HEK293 (cell line): ENCODE measurements around the gene LTK.

Experiments
- MYNN ChIP-seq: fragments of 450-650 bp; formaldehyde crosslinking; IDR thresholded peaks from 2 replicates; pipeline ENCODE4 v1.5.1; 2016; ENCODE audit warnings: missing biosample characterization, missing genetic modification characterization, borderline replicate concordance
- ZNF169 ChIP-seq: fragments of 450-650 bp; formaldehyde crosslinking; IDR thresholded peaks from 2 replicates; pipeline ENCODE4 v1.5.1; 2016; ENCODE audit warnings: missing biosample characterization, missing genetic modification characterization
- ZNF23 ChIP-seq: fragments of 450-650 bp; formaldehyde crosslinking; IDR thresholded peaks from 2 replicates; pipeline ENCODE4 v1.5.1; 2016; ENCODE audit warnings: missing biosample characterization, missing genetic modification characterization, borderline replicate concordance
- ZNF555 ChIP-seq: fragments of 450-650 bp; formaldehyde crosslinking; conservative IDR thresholded peaks from 2 replicates; pipeline ENCODE4 v1.5.1; 2017; ENCODE audit warnings: missing biosample characterization, mild to moderate bottlenecking, missing genetic modification characterization, inconsistent platforms
- ZNF621 ChIP-seq: fragments of 450-650 bp; formaldehyde crosslinking; IDR thresholded peaks from 2 replicates; pipeline ENCODE4 v1.5.1; 2017; ENCODE audit warnings: missing biosample characterization, missing genetic modification characterization
- ZNF664 ChIP-seq: fragments of 450-650 bp; formaldehyde crosslinking; IDR thresholded peaks from 2 replicates; pipeline ENCODE4 v1.5.1; 2016; ENCODE audit warnings: missing biosample characterization, missing genetic modification characterization
- TF ChIP-seq, protein P1 (sequence below): fragments of 450-650 bp; formaldehyde crosslinking; IDR thresholded peaks from 2 replicates; pipeline ENCODE4 v1.5.1; 2016; ENCODE audit warnings: missing biosample characterization, missing genetic modification characterization

DNA sequence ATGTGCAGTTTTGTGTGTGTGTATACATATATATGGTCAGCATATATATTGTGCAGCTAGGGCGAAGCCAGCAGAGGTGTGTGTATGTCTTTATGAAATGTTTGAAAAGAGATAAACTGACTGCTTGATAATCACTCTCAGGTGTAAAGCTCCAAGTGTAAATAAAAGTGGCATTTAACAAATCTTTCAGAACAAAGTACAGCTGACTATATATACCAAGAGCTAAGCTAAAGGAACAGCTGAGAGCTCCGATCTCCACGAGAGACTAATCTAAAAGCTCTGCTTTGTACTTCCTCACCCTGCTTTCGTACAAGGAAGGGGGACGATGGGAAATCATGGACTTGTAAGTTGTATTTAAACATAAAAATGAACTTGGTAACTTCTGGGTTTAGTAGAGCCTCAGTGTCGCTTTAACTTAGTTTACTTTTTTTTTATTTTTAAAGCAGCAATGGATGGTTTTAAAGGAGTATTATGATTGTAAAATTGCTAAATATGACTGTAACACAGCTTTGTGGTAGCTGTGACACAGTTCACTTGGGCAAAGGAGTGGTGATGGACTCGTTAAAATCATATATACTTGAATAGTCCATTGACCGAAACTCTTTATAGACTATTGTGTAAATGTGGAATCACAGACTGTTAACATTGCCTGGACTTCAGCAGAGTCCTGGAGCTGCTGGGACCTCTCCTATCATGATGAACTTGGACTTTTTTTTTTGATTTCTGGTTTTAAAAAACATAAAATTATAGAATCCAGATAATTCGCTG, 31.3 kb downstream of the LTK start:
- TF ChIP-seq, protein P1, sequence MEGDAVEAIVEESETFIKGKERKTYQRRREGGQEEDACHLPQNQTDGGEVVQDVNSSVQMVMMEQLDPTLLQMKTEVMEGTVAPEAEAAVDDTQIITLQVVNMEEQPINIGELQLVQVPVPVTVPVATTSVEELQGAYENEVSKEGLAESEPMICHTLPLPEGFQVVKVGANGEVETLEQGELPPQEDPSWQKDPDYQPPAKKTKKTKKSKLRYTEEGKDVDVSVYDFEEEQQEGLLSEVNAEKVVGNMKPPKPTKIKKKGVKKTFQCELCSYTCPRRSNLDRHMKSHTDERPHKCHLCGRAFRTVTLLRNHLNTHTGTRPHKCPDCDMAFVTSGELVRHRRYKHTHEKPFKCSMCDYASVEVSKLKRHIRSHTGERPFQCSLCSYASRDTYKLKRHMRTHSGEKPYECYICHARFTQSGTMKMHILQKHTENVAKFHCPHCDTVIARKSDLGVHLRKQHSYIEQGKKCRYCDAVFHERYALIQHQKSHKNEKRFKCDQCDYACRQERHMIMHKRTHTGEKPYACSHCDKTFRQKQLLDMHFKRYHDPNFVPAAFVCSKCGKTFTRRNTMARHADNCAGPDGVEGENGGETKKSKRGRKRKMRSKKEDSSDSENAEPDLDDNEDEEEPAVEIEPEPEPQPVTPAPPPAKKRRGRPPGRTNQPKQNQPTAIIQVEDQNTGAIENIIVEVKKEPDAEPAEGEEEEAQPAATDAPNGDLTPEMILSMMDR: no peak
- TF ChIP-seq ZNF621 (tag by site-specific recombination) (no peak), MYNN (tag by site-specific recombination) (no peak), ZNF664 (no peak), ZNF555 (tag by site-specific recombination) (no peak), ZNF169 (no peak), ZNF23 (tag by site-specific recombination) (no peak)
